HepG2 (cell line): ENCODE measurements around the gene NR3C2. TPM values are rescaled to one million over a fixed set of nuclear protein-coding genes. Genes with fewer than 3 reads are reported as not detected.

Source experiments
- CREM ChIP-seq, 2 experiments: sonication (generic) in 1 of 2; formaldehyde crosslinking in 1 of 2; IDR thresholded peaks; 2 replicates each; pipeline versions ENCODE4 v1.4.0 to v1.6.1; 2016 to 2020; ENCODE audit warnings: antibody characterized with exemption in 1 of 2, mild to moderate bottlenecking in 1 of 2, missing genetic modification reagents in 1 of 2
- DBP ChIP-seq: sonication (generic); formaldehyde crosslinking; IDR thresholded peaks from 2 replicates; pipeline ENCODE4 v1.4.0; 2020; ENCODE audit warnings: missing genetic modification reagents; ENCODE audit errors: not compliant biosample characterization
- GABPB1 ChIP-seq: IDR thresholded peaks from 2 replicates; pipeline ENCODE4 v1.6.1; 2016; ENCODE audit warnings: mild to moderate bottlenecking, missing genetic modification reagents, moderate library complexity, missing compliant biosample characterization
- IRF2 ChIP-seq: IDR thresholded peaks from 2 replicates; pipeline ENCODE4 v1.6.1; 2018; ENCODE audit warnings: missing genetic modification reagents, missing compliant biosample characterization
- MEIS2 ChIP-seq: sonication (generic); formaldehyde crosslinking; IDR thresholded peaks from 2 replicates; pipeline ENCODE4 v1.9.0; 2021; ENCODE audit warnings: mild to moderate bottlenecking, missing genetic modification reagents
- MYC ChIP-seq: sonication (generic); formaldehyde crosslinking; IDR thresholded peaks from 2 replicates; pipeline ENCODE4 v1.9.0; 2021; ENCODE audit warnings: missing genetic modification reagents, borderline replicate concordance
- NFYB ChIP-seq: sonication (generic); formaldehyde crosslinking; IDR thresholded peaks from 2 replicates; pipeline ENCODE4 v1.4.0; 2020; ENCODE audit warnings: missing genetic modification reagents
- POLR2A ChIP-seq, 2 experiments: IDR thresholded peaks; 2 replicates each; pipeline ENCODE4 v1.6.1; 2011; ENCODE audit warnings: low read depth in 2 of 2, low read length in 2 of 2, mild to moderate bottlenecking in 1 of 2, moderate library complexity in 1 of 2; ENCODE audit not compliant: insufficient read depth in 1 of 2
- PRMT3 ChIP-seq: sonication (generic); formaldehyde crosslinking; IDR thresholded peaks from 2 replicates; pipeline ENCODE4 v1.8.1; 2022; ENCODE audit warnings: low read depth, mild to moderate bottlenecking, moderate library complexity, missing genetic modification reagents, borderline replicate concordance
- REST ChIP-seq, 2 experiments: IDR thresholded peaks; 2 replicates each; pipeline ENCODE4 v1.6.1; 2011 to 2012; ENCODE audit warnings: low read length in 2 of 2, borderline replicate concordance in 1 of 2, low read depth in 1 of 2, mild to moderate bottlenecking in 1 of 2, moderate library complexity in 1 of 2
- SMAD1 ChIP-seq: sonication (generic); formaldehyde crosslinking; IDR thresholded peaks from 2 replicates; pipeline ENCODE4 v1.4.0; 2020; ENCODE audit warnings: missing genetic modification reagents, low read depth, mild to moderate bottlenecking, borderline replicate concordance
- SMC3 ChIP-seq: IDR thresholded peaks from 2 replicates; pipeline ENCODE4 v1.6.1; 2011; ENCODE audit warnings: low read length, improper control_type of control experiment
- SPEN ChIP-seq: sonication (generic); formaldehyde crosslinking; IDR thresholded peaks from 2 replicates; pipeline ENCODE4 v1.5.1; 2020; ENCODE audit warnings: low read depth, mild to moderate bottlenecking, missing genetic modification reagents
- YEATS2 ChIP-seq: sonication (generic); formaldehyde crosslinking; IDR thresholded peaks from 2 replicates; pipeline ENCODE4 v1.4.0; 2020; ENCODE audit warnings: missing genetic modification reagents, borderline replicate concordance
- ZBED4 ChIP-seq: sonication (generic); formaldehyde crosslinking; IDR thresholded peaks from 2 replicates; pipeline ENCODE4 v1.4.0; 2020; ENCODE audit warnings: missing genetic modification reagents, borderline replicate concordance
- ZNF660 ChIP-seq: sonication (generic); formaldehyde crosslinking; IDR thresholded peaks from 2 replicates; pipeline ENCODE4 v1.5.1; 2020; ENCODE audit warnings: mild to moderate bottlenecking, low read depth, missing genetic modification reagents, borderline replicate concordance
- ZNF672 ChIP-seq: sonication (generic); formaldehyde crosslinking; IDR thresholded peaks from 2 replicates; pipeline ENCODE4 v1.8.1; 2022; ENCODE audit warnings: missing genetic modification reagents
- ZNF674 ChIP-seq: sonication (generic); formaldehyde crosslinking; IDR thresholded peaks from 2 replicates; pipeline ENCODE4 v1.5.0; 2020; ENCODE audit warnings: low read depth, mild to moderate bottlenecking, missing genetic modification reagents
- ZNF784 ChIP-seq: sonication (generic); formaldehyde crosslinking; IDR thresholded peaks from 2 replicates; pipeline ENCODE4 v1.5.1; 2020; ENCODE audit warnings: missing genetic modification reagents, mild to moderate bottlenecking, borderline replicate concordance
- polyA plus RNA-seq, 8 experiments: library from polyadenylated mRNA; depleted of rRNA in 3 of 8; stranded (reverse) in 7 of 8; unstranded in 1 of 8; fragments of >200 nt; fragmentation: Illumina TruSeq in 4 of 8; extraction: Trizol in 4 of 8; gene quantifications; 2 replicates each; pipeline versions ENCODE4 v1.2.1 to v1.2.3, GENCODE V29; 2011 to 2016; ENCODE audit warnings: low read depth in 4 of 8, missing spikeins in 1 of 8, mixed read lengths in 1 of 8; ENCODE audit not compliant: insufficient read depth in 1 of 8
- total RNA-seq, 5 experiments: library from RNA; depleted of rRNA; stranded (reverse); fragments of >200 nt; fragmentation: Illumina TruSeq; extraction: Trizol; gene quantifications; 2 replicates each; pipeline ENCODE4 v1.2.3, GENCODE V29; 2016; ENCODE audit warnings: low read depth in 1 of 5

The NR3C2 gene
- total and polyA plus RNA-seq, 2 of the 13 experiments (the other 11 are each of a cell fraction or from before 2014, with no cell fraction given): 0.26 to 0.46 TPM

- TF ChIP-seq REST (IDR thresholded peaks at IDR 0.05; ENCODE audit: borderline replicate concordance in 1 of 2, low read depth in 1 of 2, low read length in 2 of 2) (peak in 1 of 2 experiments; percentile 6; a peak in 1 of 4 replicates), NFYB (CRISPR knock-in tag) (peak; percentile 92), ZNF660 (no peak), SMAD1 (CRISPR knock-in tag) (no peak), IRF2 (CRISPR knock-in tag) (0 out of 2 replicates have a peak, but pooled peaks have one; percentile 17), ZNF674 (CRISPR knock-in tag) (no peak), YEATS2 (peak; percentile 29; the same call in 1 of the 2 replicates), ZNF784 (CRISPR knock-in tag) (peak; percentile 68; the same call in 1 of the 2 replicates), SPEN (peak; percentile 21; the same call in 1 of the 2 replicates), DBP (CRISPR knock-in tag) (no peak), SMC3 (no peak), MEIS2 (CRISPR knock-in tag) (0 out of 2 replicates have a peak, but pooled peaks have one; percentile 17), POLR2A (IDR thresholded peaks at IDR 0.05; ENCODE audit: insufficient read depth in 1 of 2, low read depth in 2 of 2, low read length in 2 of 2) (peak; percentile 73 to 83), ZNF672 (CRISPR knock-in tag) (no peak), MYC (CRISPR knock-in tag) (0 out of 2 replicates have a peak, but pooled peaks have one; percentile 19), ZBED4 (CRISPR knock-in tag) (peak; percentile 31; the same call in 1 of the 2 replicates), PRMT3 (CRISPR knock-in tag) (no peak), CREM (IDR thresholded peaks at IDR 0.05) (peak; percentile 74), CREM (CRISPR knock-in tag; IDR thresholded peaks at IDR 0.05) (no peak), GABPB1 (CRISPR knock-in tag) (peak; percentile 69)
These were observed at the start of gene NR3C2 (continued) for GRCh38 chr4:148441986-148442831.
